Activated CD8-positive, alpha-beta memory T cell treated with anti-CD3 and anti-CD28 coated beads for 24 hours (primary cell): ENCODE data around the gene FOS.

Source experiments
- DNase-seq: peaks from one replicate; pipeline ENCODE4 v3.0.0-alpha.2; 2020

The FOS gene

DNA sequence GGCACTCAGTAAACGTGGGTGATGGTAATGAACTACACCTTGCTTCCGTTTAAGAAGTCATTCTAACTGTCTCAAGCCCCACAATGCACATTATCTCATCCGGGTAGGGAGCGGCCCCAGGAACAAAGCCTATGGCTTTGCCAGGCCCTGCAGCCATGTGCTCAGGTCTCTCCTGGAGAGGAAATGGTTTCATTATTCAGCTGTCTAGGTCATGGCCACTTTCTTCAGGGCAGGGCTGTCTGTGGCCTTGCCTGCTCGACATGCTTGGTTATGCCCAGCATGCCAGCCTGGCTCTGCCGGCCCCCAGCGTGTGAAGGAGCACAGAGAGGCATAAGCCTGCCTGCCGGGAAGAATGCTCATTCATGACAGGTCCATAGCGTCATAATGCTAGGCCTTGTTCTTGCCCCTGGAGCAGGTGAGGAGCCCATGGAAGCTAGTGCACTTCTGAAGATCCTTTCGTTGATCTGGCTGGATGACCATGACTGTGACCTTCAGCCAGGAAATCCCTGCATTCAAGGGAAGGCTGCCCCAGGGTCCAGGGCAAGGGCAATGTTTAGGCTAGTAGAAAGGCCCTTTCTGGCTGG, 26.3 kb upstream of the FOS start:
- no peak for DNase-seq

DNA sequence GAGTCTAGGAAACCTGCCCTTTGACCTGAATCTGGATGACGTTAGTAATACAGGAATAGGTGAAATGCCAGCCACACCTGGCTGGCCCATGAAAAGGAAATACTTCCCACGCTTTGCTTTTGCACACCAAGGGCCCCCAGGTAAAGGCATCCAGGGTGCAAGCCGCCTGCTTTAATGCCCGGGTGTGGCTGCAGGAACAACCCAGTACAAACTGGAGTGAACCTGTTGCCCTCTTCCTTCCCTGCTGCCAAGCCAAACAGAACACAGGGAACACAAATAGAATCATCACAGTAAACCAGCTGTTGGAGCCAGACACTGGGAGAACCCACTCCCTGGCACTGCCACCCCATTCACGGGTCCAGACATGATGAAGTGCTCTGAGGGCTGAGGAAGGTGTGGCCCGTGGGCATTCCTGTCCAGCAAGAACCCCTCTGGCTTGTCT, 24.2 kb upstream of the FOS start:
- no peak for DNase-seq

DNA sequence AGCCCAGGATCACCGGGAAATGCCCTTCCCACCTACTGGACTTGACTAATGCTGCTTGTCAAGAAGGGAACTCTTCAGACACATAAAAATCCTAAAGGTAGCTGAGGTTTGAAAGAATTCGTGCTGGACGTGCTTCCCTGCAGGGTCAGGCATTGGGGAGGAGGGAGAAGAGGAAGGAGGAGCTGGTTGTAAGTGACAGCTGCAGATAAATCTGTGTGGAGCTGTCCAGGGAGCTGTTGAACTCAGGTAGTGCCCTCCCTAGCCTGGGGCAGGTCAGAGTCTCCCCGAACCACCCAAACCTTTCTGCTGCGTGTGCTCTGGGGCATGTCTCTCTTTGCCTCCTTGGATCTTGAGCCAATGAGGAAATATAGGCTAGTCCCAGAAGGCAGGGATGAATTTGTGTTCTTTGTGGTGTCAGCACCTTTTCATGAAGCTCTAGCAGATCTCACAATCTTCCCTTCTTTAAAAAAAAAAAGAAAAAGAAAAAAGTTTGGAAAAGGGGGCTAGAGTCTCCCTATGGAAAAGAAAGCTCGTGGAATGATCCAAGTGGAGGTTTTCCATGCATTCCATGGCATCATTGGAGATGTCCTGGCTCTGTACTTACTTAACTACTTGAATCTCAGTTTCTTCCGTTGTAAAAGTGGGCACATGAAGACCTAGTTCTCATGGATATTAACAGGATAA, 23.6 kb upstream of the FOS start:
- DNase-seq = no peak

DNA sequence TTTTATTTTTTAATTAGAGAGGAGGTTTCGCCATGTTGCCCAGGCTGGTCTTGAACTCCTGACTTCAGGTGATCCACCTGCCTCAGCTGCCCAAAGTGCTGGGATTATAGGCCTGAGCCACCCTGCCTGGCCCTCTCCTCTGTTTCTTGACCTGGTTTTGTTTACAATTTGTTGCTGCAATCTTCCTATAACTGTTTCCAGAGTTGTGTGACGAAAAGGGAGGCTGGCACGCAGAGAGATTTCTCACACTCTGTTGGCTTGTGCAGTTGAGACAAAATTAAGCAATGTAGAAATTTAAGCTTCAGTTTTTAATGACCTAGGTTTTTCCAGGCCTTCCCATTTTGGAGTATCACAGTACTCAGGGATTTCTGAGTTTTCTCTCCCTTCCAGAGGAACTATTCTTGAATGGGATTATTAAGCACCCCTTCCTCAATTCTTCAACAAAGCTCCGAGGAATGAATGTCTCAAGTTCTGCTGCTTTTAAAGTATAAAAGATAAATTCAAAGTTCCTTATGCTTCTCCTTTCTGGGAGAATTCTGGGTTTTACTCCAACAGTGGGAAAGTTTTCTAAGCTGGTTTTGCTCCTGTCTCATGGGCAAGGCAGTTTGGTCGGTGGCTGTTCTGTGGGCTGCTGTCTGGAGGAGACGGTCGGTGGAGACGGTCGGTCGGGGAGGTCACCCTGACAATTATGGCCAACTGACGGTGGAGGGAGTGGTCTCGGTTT, 20.4 kb upstream of the FOS start:
- no peak for DNase-seq

DNA sequence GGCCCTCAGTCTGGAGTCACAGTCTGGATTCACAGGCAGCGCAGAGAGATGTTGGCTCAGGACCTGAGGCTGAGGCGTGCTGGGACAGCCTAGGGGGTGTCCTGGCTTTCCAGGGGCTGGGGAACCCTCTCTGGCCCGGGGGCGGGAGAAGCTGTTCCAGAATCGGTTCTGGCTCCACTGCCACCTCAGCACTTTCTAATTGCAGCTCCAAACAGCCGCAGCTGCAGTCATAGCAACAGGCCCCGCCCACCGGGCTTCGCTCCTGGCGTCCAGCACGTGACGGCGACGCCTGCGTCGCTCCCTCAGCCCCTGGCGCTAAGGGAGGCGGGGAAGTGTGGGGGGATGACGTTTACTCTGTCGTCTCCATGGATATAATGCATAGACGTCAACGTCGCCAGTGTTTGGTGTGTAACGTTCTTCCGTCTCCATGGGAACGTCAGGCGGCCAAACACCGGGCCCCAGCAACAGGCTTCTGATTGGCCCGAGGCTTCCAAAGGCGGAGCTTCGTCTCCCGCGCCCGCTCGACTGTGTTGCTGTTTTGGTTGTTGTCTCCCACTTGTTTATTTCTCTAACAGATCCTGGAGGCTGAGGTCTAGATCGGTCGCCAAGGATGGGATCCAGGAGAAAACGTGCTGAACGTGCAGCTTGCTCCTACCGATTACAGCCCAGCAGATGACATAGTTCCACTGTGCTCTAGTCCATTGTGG, 19.7 kb upstream of the FOS start:
- peak; percentile 98 for DNase-seq

DNA sequence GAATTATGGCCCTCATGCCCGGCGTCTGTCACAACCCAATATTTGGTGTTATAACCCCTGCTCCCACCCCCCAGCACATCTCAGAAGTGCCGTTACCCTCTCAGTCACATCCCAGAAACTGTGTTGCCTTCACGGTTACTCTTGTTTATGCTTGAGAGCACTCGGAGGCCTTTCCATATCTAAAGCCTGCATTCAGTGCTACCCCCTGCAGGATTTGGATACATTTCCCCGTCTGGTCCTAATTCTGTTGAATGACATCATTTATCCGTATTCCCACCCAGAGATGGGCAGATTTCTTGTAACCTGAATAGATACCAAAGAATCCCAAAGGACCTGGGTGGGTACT, 19.1 kb upstream of the FOS start:
- no peak for DNase-seq

DNA sequence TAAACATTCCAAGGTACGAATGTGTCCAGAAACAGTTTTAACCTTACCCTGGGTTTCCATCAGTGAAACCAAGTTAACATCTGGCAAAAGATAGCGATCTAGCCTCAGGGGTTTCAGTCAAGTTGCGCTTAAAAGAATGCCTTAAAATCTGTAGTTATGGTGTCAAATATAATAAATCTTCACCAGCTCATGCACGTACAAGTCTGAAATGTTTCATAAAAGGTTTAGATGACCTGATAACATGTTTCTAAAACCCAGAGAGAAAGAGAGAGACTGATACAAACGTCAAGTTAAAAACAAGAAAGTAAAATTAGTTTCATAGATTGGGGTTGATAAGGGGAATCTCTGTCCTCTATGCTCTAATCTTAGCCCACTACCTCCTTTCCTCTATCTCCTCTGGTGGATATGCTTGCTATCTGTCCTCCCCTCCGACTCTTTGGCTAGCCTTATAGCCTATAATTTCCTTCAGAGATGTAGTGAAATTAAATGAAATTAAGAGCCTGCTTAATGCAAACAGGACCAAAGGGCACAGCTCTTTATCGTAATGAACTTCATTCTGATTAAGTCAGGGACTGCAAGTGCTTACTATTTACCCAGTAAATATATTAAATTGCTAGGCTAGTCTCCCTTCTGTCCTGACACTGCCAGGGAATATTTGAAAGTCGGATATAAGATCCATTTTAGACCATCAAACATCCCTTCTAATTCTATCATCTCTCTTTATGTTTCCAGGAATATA, 18.4 kb upstream of the FOS start:
- no peak for DNase-seq

DNA sequence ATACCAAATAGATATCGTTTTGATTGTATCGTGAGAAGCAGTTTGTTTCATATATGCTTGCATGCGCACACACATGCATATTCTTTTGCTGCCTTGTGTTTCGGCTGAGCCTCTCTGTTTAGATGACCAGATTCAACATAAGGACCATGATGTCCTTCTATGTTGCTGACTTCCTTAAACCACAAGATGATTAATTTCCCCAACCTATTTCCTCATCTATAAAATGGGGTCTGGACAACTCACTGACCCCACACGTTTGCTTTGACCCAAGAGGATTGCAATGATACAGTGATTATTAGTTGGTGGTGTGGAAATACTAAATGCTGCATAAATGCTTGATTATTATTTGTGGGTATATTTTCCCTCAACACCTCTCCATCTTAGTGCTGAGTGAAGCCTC, 16.8 kb upstream of the FOS start:
- DNase-seq = no peak

DNA sequence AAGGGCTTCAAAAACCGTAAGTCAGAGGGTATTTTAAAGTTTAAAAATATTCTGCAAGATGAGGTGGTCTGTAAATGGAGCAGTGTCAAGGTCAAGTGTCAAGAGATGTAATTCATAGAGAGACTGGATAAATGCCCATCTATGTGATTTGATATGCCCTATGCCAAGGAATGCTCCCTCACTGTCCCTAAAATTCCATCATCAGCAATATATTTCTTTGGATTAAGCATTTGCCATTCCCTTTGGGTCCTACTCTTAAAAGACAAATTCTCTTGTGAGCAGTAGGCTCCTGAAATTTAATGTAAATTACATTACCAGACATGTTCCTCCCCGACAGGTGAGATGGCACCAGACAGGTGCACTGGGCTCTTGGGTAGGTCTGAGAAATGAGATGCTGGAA, 16.0 kb upstream of the FOS start:
- DNase-seq = no peak

DNA sequence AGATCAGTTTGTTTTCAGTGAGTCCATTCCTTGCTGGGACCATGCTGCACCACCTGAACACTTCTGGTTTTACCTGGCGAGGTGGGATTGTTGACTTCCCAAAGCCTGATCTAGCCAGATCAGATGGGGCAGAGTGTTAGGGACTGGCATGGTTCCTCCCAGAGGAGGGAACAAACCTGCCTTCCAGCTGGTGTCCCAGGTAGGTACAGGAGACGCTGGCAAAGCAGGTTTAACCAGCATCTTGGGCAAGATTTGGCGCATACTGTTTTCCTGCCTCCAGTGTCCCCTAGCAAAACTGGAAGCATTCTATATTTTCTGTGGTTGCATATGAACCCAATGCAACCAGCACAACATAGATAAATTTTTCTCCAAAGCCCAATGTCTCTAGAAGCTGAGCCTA, 14.6 kb upstream of the FOS start:
- no peak for DNase-seq

DNA sequence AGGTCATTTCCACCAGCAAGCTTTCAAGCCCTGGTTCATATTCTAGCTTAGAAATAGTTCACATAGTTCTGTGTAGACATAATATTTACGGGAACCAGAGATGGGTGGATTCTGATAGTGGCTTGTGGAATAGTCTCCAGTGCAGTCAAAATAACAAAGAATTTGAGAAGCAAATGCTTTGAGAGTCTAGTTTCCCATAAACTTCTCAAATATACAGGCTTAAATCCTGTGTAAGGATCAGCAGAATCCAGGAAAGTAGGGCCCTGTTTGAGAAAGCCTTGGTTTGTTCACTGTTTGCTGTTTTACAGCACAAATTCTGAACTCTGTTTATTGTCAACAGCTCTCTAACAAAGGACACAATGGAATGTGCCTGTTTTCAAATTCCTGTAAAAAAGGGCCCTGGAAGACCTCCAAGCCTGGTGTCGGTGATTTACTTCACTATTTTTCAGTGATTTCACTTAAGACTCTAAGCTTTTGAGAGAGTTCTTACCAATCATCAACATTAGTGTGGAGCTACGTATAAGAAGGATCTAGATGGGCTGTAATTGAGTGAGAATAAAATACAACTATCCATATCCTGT, 11.4 kb upstream of the FOS start:
- DNase-seq = no peak

DNA sequence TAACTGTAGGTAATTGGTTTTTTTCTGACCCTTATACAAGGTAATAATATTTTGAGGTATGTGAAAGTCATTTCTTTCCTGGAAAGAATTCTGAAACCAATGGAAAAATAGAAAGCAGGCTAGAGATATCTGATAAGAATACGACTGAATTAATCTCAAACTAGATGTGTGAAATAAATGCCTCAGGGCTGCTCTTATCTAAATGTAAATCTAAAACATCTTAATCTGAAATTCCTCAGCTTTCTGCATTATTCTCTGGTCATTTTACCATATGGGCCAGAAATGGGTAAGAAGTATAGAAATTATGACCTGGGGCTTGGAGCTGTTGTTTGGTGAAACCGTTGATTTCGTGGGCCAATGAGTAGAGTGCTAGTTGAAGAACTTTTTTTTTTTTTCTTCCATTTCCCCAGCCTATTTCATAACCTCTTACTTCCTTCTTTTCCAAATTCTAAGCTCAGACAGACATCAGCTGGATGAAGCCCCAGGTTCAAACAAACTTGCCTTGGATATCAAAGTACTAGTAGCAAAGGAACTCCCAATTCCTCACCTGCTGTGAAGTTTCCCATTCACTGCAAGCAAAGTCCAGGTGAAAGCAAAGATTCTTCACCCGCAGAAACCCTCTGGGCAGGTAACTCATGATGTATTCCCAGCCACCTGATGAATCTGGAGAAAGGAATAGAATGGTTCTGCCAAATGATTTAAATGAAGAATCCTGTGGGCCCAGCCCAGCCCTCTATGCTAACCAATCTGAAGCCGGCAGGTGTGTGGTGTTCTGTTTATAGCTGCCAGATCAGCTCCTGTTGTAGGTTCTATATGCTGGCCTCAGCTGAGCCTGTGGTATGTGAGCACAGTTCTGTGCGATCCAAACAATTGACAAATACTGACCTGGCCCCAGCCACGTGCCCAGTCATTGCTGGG, 9.7 kb upstream of the FOS start:
- no peak for DNase-seq

DNA sequence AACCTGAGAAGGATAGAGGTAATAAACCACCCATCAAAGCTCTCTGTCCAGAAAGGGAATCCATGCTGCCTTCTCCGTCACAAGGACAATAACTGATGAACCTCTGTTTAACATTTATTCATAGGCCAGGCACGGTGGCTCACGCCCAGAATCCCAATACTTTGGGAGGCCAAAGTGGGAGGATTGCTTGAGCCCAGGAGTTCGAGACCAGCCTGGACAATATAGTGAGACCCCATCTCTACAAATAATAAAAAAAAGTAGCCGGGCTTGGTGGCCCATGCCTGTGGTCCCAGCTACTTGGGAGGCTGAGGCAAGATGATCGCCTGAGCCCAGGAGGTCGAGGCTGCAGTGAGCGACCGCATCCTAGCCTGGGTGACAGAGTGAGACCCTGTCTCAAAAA, 7.1 kb upstream of the FOS start:
- DNase-seq = no peak

DNA sequence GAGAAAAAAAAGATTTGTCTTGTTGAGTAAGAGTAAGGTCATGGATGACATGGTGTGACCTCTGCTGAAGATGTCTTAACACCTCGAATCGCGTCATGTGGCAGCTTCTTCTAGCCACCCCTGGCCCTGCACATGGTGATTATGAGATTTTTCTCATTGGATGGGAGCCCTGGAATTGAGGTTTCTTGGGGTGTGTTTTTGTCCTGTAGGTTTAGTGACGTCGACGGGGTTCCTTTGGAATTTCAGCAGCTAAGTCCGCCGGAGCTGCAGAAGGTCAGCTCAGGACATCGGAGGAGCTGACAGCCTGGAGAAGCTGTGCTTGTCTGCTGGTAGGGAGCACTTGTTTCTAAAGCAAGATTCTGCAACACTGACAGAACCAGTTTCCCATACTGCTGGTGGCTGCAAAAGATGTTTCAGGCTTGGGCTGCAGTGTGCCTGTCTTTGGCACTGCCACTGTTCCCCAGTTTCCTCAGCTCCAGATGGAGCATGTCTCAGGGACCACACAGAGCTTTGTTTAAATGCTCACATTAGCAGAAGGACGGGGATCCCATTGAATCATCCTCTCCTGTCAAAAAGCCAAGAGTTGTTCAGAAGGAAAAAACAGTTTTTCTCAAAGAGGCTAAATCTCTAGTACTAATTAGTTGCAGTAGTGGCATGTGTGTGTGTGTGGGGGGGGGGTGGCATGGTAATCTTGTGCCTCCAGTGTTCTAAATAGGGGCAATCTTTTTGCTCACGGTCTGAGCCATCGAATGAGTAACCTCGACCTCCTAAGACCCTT, 5.2 kb upstream of the FOS start:
- no peak for DNase-seq

DNA sequence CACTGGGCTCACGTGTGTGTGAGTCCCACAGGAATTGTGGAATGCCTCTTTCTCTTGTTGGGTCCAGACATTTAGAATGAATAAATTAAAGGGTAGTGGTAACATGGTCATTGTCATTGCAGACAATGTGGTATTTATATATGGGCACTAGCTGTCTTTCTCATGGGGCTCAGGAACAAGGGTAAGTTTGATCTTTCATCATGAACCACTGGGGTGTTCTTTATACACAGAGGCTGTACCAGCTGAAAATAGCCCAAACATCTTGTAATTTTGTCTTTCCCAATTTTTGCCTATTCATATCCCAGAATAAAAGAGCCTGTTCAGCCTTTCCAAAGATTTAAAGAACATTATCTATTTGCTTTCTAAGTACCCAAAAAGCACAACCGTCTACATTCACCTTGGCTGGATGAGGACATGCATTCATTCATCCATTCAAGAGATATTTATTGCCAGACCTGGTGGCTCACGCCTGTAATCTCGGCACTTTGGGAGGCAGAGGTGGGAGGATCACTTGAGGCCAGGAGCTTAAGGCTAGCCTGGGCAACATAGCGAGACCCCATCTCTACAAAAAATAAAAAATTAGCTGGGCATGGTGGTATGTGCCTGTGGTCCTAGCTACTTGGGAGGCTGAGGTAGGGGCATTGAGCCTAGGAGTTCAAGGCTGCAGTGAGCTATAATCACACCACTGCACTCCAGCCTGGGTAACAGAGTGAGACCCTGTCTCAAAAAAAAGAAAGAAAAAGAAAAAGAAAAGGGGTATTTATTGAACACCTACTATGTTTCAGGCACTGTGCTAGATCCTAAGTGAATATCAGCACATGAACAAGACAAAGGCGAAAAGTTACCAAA, 4.4 kb upstream of the FOS start:
- no peak for DNase-seq

DNA sequence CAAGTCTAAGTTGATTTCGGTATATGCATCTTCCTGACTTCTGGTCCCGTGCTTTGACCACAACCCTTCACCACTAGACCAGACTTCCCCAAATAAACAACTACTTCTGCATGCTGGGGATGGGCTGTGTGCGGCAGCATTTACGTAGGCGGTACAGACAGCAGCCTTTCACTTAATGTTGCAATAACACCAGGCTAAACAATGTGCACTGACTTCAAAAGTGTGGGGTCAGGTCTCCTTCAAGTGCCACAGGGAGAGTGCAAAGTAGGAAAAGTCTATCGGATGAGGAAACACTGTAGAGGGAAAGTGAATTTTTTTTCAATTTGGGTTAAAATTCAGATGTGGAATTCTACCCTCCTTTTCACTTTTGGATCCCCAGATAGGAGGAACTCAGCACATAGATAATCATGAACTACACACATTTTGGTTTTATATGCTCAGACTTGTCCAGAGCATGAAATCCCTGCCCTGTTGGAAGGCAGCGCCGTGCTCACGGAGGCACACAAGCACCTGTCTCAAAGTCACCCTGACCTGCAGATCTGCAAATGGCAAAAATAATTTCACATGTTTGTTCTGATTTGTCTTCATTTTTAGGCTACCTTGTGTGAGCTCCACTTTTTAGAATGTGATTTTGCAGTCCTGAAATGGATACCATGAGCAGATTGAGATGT, 3.6 kb upstream of the FOS start:
- no peak for DNase-seq

DNA sequence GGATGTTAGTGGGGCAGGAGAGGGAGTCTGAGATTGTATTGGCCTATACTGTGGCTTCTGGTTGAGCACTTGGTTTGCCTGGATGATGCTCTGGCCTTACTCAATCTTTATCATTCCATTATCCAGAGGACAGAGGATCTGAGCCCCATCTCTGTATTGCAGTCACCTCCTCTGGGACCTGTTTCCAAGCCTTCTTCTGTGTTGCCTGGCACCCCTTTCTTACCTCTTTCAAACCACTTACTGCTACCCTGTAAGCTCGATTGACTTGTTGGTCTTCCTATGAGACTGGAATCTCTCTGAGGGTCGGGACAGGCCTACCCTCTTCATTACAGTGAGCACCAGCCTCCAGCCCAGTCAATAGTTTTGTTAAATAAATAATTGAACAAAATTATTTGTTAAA, 3.0 kb upstream of the FOS start:
- DNase-seq = no peak

DNA sequence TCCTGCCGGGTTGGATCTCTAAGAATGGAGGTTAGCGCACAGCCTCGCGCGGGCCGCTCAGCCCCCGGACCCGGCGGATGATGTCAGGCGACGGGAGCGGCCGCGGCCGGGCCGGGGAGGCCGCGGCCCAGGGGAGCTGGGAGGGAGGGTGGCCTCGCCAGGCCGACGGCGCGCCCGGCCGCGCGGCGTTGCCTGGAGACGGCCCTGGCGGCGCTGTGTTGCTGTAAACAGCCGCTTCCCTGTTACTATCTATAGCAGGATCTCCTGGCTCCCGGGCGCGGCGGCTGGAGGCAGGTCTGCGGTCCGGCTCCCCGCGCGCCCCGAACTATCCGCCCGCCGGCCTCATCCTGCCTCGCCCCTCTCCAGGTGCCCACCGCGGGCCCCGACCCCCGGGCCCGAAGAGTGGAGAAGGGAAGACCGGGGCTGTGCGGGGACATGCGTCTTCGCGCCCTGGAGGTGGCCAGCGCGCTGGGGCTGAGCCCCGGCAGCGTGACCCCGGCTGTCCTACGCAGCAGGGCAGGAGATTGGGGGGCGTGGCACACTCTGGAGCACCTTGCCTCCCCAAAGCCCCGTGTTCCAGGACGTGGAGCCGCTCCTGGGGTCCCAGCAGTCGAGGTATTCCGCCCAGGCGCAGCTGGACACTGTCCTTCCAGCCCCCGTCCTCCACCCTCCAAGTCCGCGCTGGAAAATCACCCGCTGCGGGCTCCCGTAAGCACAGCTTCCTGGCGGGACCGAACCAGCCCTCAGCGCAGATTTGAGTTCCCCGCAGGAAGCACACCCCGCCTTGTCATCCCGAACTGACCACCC, 1.4 kb upstream of the FOS start:
- peak; percentile 72 for DNase-seq
